GM19397 (cell line): ENCODE results near the gene ACTR6.
"Not testable (repeated sequence)": the region's sequence is repeated elsewhere in the genome, so short reads cannot be mapped to it uniquely, and the experiment has no call there.

Source experiments
- ATAC-seq: cut with Tn5 transposase; IDR thresholded peaks from one replicate; pipeline ENCODE4 v1.9.1; 2021; ENCODE audit warnings: mild to moderate bottlenecking, moderate library complexity; ENCODE audit not compliant: unreplicated experiment

The ACTR6 gene

DNA sequence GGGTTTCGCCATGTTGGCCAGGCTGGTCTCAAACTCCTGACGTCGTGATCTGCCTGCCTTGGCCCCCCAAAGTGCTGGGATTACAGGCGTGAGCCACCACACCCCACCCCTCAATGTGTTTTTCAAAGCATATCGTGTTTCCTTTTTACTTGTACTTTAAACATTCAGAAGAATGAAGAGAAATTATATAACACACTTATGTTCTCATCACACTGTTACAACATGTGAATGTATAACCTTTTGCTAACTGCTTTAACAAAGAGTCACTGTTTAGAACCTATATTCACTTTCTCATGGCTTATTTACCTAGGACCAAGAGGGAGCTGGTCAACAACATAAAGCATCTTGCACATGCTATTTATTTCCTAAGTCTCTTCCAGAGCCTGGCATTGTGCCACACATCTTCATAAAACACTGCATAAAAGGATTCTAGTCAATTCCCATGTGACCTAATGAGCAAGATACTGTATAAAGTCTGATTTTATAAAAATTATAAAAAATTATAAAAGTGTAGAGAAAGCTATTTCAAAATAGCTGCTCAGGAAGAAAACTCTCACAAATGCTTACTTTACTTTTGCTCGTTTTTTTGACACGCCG lies 16.0 kb upstream of the ACTR6 start:
- no peak for ATAC-seq

- ATAC-seq: peak; percentile 53
Observed at GRCh38 chr12:100185361-100185894, 15.2 kb upstream of the ACTR6 start.

DNA sequence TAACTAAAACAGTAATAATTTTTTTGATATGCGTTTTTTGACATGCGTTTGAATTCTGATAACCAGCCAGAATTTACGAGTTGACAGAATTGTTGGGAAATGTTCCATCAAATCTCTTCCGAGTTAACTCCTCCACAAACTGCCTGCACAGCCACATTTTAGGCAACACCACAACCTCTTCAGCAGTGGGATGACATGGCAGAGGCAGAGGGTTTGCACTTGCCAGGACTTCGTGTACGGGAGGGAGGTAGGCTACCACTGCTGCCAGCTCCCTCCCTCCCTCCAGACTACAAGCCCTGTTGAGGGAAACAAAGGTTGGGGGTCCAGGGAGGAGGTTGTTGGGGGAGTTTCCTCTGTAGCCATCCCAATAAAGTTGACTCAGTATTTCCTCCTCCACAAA lies 14.5 kb upstream of the ACTR6 start:
- ATAC-seq: no peak

DNA sequence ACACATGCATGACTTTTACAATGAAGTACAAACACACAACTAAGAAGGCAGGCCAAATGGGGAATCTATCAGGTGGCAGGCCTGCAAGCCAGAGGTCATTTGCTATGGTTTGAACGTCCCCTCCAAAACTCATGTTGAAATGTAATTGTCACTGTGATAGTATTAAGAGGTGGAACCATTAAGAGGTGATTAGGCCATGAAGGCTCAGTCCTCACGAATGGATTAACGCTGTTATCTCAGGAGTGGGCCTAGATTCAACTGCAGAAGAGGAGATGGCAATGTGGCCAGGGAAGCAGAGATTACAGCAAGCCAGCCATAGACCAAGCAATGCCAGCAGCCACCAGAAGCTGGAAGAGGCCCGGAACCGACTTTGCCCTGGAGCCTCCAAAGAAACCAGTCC lies 13.5 kb upstream of the ACTR6 start:
- no peak for ATAC-seq

DNA sequence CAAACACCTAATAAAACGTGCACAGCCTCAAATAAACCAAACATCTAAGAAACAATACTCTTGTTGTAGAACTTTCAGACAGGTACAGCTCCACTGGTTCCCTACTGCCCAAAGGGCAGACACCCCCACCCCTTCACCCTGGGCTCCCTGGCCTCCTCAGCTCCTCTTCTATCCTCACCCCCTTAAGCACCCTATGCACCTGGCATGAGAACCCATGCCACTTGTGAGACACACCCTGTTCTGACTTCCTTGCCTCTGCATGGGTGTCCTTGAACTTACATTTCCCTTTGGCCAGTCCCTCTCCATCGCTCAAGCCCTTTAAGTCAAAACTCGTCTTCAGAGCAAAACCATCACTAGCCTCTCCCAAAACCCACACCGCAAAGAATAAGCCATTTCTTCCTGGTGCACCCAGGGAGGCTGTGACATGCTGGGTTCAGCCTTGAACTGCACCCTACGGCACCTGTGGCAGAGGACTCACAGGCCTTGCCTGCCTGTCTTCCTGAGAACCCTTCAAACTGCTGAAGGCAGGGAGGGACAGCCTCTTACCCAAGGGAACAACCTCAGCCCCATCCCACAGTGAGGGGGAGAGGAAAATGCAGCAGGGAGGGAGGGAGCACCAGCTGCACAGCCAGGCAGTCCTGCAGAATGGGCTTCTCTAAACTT lies 12.6 kb upstream of the ACTR6 start:
- no peak for ATAC-seq

GRCh38 chr12:100188888-100189635 lies 11.6 kb upstream of the ACTR6 start:
- not testable (repeated sequence) for ATAC-seq

DNA sequence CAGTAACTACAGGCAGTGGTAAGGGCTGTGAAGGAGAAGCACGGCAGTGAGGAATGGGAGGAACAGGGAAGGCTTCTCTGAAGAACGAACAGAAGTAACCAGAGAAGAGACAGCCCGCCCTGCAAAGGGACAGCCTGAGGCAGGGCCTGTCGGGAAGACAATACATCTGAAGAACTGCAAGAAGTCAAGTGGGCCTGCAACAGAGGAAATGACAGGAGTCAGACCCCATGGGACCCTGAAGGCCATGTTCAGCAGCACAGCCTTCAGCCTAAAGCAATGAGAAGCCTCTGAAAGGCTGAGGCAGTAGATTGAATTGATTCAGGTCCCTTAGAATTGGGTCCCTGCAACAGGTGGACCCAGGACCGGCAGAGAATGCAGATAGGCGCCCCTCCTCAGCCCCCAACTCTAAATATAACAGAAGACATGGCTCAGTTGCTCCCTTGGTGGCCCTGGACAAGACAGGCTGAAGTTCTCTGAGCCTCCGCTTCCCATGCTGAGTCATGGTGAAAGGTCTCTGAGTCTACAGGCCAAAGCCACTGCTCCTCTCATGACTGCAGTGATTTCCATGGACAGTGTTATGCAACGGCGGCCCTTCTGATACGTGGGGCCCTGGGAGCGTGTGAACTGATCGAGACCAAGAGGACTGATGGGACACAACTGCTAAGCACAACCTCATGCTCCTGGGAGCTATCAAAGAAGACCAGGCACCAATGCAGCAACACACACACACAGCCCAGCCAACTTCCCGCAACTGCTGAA lies 10.8 kb upstream of the ACTR6 start:
- ATAC-seq: no peak

DNA sequence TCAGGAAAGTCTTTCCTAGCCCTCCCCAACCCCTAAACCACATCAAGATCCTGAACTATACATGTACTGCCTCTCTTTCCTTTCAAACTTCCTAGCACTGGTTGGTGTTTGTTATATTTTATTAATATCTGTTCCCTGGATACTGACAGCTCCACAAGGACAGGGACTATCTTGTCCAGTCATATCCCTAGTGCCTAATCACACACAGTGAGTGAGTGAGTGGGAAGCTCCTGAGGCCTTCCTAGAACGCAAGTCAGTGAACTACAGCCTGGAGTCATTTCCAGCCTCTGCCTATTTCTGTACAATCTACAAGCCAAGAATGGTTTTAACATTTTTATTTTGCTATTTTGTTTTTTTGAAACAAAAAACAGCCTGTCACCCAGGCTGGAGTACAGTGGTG lies 7.5 kb upstream of the ACTR6 start:
- ATAC-seq: no peak

GRCh38 chr12:100197486-100197885 lies 3.1 kb upstream of the ACTR6 start:
- no peak for ATAC-seq

DNA sequence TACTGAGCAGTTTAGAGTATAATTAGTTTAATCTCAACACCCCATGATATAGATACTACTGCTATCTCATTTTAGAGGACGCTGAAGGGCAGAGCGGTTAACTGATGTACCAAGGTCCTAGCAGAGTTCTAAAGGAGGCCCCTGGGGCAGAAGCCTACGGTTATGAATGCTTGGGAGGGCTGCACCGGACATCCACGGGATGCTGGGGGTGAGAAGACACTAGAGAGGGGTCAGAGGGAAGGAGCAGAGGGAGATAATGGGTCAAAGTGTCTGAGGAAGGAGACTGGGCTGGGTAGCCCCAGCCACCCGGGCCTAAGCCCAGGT lies 1.6 kb upstream of the ACTR6 start:
- ATAC-seq: no peak

DNA sequence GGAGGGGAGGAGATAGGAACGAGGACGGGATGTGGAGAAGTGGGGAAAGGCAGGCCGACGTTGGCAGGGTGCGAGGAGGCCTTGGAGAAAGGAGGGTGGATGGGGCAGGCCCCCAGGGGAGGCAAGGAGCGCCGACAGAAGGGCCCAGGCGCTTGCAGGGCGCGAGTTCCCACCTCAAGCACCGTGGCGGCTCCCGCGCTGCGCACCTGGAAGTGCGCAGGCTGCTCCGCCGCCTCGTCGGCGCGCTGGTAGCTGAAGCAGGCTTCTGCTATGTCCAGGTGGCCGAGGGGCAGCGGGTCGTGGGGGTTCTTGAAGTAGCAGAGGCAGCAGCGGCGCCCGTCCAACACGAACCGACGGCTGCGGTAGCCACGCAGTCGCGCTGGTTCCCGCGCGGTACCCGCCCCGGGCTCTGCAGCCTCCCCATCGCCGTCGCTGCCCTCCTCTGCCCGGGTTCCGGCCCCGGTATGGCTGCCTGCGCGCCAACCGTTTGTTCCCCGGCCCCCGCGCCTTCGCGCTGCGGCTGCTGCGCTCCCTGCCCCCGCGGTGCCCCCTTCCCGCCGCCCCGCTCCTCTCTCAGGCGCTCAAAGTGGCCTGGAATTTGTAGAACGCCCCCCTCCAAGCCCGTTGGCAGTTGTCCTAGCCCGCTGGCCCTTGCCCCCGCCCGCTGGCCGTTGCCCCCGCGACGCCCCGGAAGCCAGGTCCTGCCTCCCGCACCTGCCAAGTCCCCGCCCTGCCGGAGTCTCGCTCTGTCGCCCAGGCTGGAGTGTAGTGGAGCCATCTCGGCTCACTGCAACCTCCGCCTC lies 1.1 kb upstream of the ACTR6 start:
- peak; percentile 78 for ATAC-seq

- no peak for ATAC-seq
Observed at GRCh38 chr12:100201604-100202423, 1.2 kb downstream of the ACTR6 start.

GRCh38 chr12:100207311-100207710 lies 6.7 kb downstream of the ACTR6 start:
- ATAC-seq: no peak

- no peak for ATAC-seq
Observed at GRCh38 chr12:100208834-100209233, 8.2 kb downstream of the ACTR6 start.

GRCh38 chr12:100211698-100212097 lies 11.1 kb downstream of the ACTR6 start:
- no peak for ATAC-seq

DNA sequence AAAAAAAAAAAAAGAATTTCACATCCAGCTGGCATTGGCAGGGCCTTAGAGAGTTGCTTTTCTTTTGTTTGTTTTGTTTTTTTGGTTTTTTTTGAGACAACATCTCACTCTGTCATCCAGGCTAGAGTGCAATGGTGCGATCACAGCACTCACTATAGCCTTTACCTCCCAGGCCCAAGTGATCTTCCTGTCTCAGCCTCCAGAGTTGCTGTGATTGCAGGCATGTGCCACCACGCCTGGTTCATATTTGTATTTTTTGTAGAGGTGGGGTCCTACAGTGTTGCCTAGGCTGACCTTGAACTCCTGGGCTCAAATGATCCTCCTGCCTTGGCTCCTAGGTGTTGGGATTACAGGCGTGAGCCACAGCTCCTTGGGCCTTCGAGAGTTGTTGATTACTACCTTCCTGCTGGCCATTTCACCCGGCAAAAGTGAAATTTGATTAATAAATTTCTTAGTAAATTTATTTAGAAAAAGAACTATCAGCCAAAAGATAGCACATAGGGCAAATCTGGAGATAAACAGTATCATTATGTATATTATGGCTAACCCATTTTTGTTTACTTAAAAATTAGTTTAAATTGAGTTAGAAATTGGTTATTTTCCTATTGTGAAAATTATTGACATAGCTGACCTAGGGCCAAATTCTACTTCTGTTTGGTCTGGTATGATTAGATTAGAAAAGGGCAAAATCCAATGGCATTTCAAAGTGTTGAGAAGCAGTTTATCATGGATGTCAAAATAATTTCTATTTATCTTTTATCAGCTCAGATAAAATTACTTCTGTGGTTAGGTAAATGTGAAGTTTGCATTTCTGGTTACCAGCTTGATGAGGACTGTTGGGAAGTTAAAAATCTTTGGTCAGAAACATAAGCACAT lies 12.6 kb downstream of the ACTR6 start:
- ATAC-seq: no peak

DNA sequence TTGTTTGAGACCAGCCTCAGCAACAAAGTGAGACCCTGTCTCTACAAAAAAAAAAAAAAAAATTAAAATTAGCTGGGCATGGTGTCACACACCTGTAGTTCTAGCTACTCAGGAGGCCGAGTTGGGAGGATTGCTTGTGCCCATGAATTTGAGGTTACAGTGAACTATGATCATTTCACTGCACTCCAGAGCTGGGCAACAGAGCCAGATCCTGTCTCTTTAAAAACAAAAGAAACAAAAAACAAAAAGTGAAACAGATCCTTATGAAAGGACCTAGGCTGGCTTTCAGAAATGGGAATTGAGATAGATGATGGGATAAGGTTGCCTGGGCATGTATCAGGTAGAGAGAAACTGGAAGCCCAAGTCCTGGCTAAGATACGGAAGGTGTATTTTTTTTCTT lies 13.9 kb downstream of the ACTR6 start:
- ATAC-seq: no peak

DNA sequence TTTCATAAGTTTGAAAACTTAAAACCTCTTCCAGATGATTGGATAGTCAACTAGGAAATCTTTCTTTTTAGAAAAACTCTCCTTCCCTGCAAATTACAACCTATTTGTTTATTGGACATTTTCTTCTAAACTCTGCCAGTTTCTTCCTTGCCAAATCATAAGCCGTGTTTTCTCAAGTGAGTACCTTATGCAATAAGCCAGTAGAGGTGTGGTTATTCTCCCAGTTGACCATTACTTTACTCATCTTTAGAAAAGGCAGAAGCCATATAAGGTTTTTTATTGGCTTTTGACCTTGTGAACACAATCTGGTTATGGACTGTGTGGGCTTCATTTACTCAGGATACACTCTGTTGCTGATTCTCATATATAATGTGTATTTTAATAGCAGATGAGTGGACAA lies 14.6 kb downstream of the ACTR6 start:
- no peak for ATAC-seq

- no peak for ATAC-seq
Observed at GRCh38 chr12:100216337-100216736, 15.7 kb downstream of the ACTR6 start.
